Thoracic aorta (tissue), 2 donors: ENCODE results near the gene ARMH1. TPM values are rescaled to one million over a fixed set of nuclear protein-coding genes. Genes with fewer than 3 reads are reported as not detected.

Source experiments
- ATAC-seq: fragments of 150-250 bp; one replicate; pipeline ENCODE4 v1.8.0; 2017; ENCODE audit warnings: low read depth; ENCODE audit not compliant: insufficient number of reproducible peaks, low FRiP score
- DNase-seq: peaks from one replicate; pipeline ENCODE4 v3.0.0-alpha.2; 2020; ENCODE audit warnings: low spot score
- H3K27ac ChIP-seq, 2 donors: fragments of 200-600 bp; sonication (generic); 1 replicate in 1 of 2; 2 replicates in 1 of 2; pipeline ENCODE4 v1.5.1; 2016; ENCODE audit warnings: mild to moderate bottlenecking in 2 of 2, moderate library complexity in 2 of 2
- H3K27me3 ChIP-seq: fragments of 200-600 bp; sonication (generic); replicated peaks from 2 replicates; pipeline ENCODE4 v1.6.0; 2016; ENCODE audit warnings: mild to moderate bottlenecking; ENCODE audit not compliant: insufficient read depth
- H3K36me3 ChIP-seq: fragments of 200-600 bp; sonication (generic); one replicate; pipeline ENCODE4 v1.5.1; 2016
- H3K4me1 ChIP-seq, 2 donors: fragments of 200-600 bp; sonication (generic); 1 replicate in 1 of 2; 2 replicates in 1 of 2; pipeline versions ENCODE4 v1.5.1 to v1.6.0; 2016; ENCODE audit warnings: low read depth in 2 of 2, mild to moderate bottlenecking in 1 of 2; ENCODE audit not compliant: control insufficient read depth in 1 of 2
- H3K4me3 ChIP-seq: fragments of 200-600 bp; sonication (generic); 2 replicates; pipeline ENCODE4 v1.5.1; 2016; ENCODE audit warnings: mild to moderate bottlenecking
- H3K9me3 ChIP-seq: fragments of 200-600 bp; sonication (generic); 2 replicates; pipeline ENCODE4 v1.5.1; 2016
- CTCF ChIP-seq: fragments of 200-600 bp; sonication (generic); IDR thresholded peaks from one replicate; pipeline ENCODE4 v1.5.1; 2019; ENCODE audit warnings: antibody characterized with exemption
- total RNA-seq, 2 donors: library from RNA; depleted of rRNA; stranded (reverse); fragments of >200 nt; gene quantifications; one replicate each; pipeline versions ENCODE4 v1.1.0 to v1.2.3, GENCODE V29; 2016

ARMH1 gene
- total RNA-seq, 2 donors from 2014 or later: 0.81 to 5.8 TPM

- ATAC-seq: no peak
- Histone ChIP-seq H3K27me3 (no peaks in the 10 kb centered on the region), H3K4me1 (peaks cover 9 to 14% of the 10 kb centered on the region in 2 donors), H3K27ac (no peak overlapping the region), H3K9me3 (no peaks in the 10 kb centered on the region), H3K4me3 (no peak overlapping the region), H3K36me3 (peaks cover 53% of the 10 kb centered on the region)
- DNase-seq: no peak
- TF ChIP-seq CTCF: no peak
Measured at GRCh38 chr1:44636688-44637598, 37.6 kb upstream of the ARMH1 start.

- no peak overlapping the region for H3K4me3 ChIP-seq
- H3K27ac ChIP-seq: no peak overlapping the region
- H3K9me3 ChIP-seq: no peaks in the 10 kb centered on the region
- H3K36me3 ChIP-seq: peaks cover 53% of the 10 kb centered on the region
- ATAC-seq: no peak
- H3K27me3 ChIP-seq: no peaks in the 10 kb centered on the region
- peaks cover 6 to 10% of the 10 kb centered on the region in 2 donors for H3K4me1 ChIP-seq
- no peak for TF ChIP-seq CTCF
- DNase-seq: no peak
Measured at GRCh38 chr1:44637702-44638411, 36.7 kb upstream of the ARMH1 start.

GRCh38 chr1:44640200-44640853 is 34.2 kb upstream of the ARMH1 start:
- Histone ChIP-seq H3K36me3 (peaks cover 46% of the 10 kb centered on the region), H3K4me1 (peaks cover 17 to 23% of the 10 kb centered on the region in 2 donors)
- no peak for ATAC-seq

GRCh38 chr1:44641126-44642102 is 33.1 kb upstream of the ARMH1 start:
- H3K4me1 ChIP-seq: peaks cover 22 to 33% of the 10 kb centered on the region in 2 donors
- ATAC-seq (no peak), DNase-seq (no peak)
- no peaks in the 10 kb centered on the region for H3K9me3 ChIP-seq
- no peak overlapping the region for H3K4me3 ChIP-seq
- no peak overlapping the region for H3K27ac ChIP-seq
- peaks cover 36% of the 10 kb centered on the region for H3K36me3 ChIP-seq
- no peaks in the 10 kb centered on the region for H3K27me3 ChIP-seq
- TF ChIP-seq CTCF: no peak

More at GRCh38 chr1:44640200-44640853, 34.2 kb upstream of the ARMH1 start:
- no peak for DNase-seq
- no peak overlapping the region for H3K4me3 ChIP-seq
- no peaks in the 10 kb centered on the region for H3K9me3 ChIP-seq
- TF ChIP-seq CTCF: no peak
- H3K27me3 ChIP-seq: no peaks in the 10 kb centered on the region
- H3K27ac ChIP-seq: no peak overlapping the region
